HT-29 (cell line): ENCODE measurements around the gene AK1. TPM values are rescaled to one million over a fixed set of nuclear protein-coding genes. Genes with fewer than 3 reads are reported as not detected.

ENCODE experiments used
- DNase-seq: peaks from one replicate; pipeline ENCODE4 v3.0.0-alpha.2; 2015; ENCODE audit warnings: low spot score
- total RNA-seq: library from RNA; depleted of rRNA; stranded (reverse); fragments of >200 nt; shearing (Covaris generic); gene quantifications from 2 replicates; pipeline ENCODE4 v1.2.3, GENCODE V29; 2014

Gene AK1
- total RNA-seq, 1 experiment from 2014 or later, result 101 TPM

- DNase-seq, result no peak
Observed at GRCh38 chr9:127868278-127868902, 9.1 kb downstream of the AK1 start.

- no peak for DNase-seq
Observed at GRCh38 chr9:127867356-127868277, 9.9 kb downstream of the AK1 start.

GRCh38 chr9:127866535-127866934 lies 10.9 kb downstream of the AK1 start:
- DNase-seq, result no peak

- DNase-seq, result no peak
Observed at GRCh38 chr9:127865645-127866464, 11.6 kb downstream of the AK1 start.

GRCh38 chr9:127863191-127863621 lies 14.3 kb downstream of the AK1 start:
- DNase-seq, result no peak

- no peak for DNase-seq
Observed at GRCh38 chr9:127862075-127863011, 15.1 kb downstream of the AK1 start.

GRCh38 chr9:127860779-127861178 lies 16.7 kb downstream of the AK1 start:
- no peak for DNase-seq

- no peak for DNase-seq
Observed at GRCh38 chr9:127860260-127860659, 17.2 kb downstream of the AK1 start.

GRCh38 chr9:127858041-127858512 lies 19.4 kb downstream of the AK1 start:
- peak; percentile 42 for DNase-seq

- no peak for DNase-seq
Observed at GRCh38 chr9:127857278-127857677, 20.2 kb downstream of the AK1 start.

GRCh38 chr9:127856729-127857116 lies 20.8 kb downstream of the AK1 start:
- DNase-seq, result no peak

- DNase-seq, result no peak
Observed at GRCh38 chr9:127856094-127856728, 21.3 kb downstream of the AK1 start.

GRCh38 chr9:127855522-127855921 lies 22.0 kb downstream of the AK1 start:
- no peak for DNase-seq

GRCh38 chr9:127854960-127855359 lies 22.5 kb downstream of the AK1 start:
- no peak for DNase-seq

- DNase-seq, result peak; percentile 54
Observed at GRCh38 chr9:127854184-127854806, 23.2 kb downstream of the AK1 start, which contains the start of gene ENG. TSS of gene ENG (minus strand) at chr9:127854658. CDS start at chr9:127854355, 303 bp downstream.

GRCh38 chr9:127853312-127854183 lies 23.9 kb downstream of the AK1 start:
- no peak for DNase-seq

- no peak for DNase-seq
Observed at GRCh38 chr9:127852829-127853228, 24.6 kb downstream of the AK1 start.

GRCh38 chr9:127850286-127850830 lies 27.1 kb downstream of the AK1 start:
- DNase-seq, result no peak
